GM12872 (cell line): Measurements from ENCODE around the gene PCSK9.

Experiments used
- TF ChIP-seq, protein P1 (sequence below): IDR thresholded peaks from 3 replicates; pipeline ENCODE4 v1.5.1; 2011; ENCODE audit warnings: low read depth, mild to moderate bottlenecking, low read length, moderate library complexity; ENCODE audit not compliant: insufficient read depth

PCSK9 gene

DNA sequence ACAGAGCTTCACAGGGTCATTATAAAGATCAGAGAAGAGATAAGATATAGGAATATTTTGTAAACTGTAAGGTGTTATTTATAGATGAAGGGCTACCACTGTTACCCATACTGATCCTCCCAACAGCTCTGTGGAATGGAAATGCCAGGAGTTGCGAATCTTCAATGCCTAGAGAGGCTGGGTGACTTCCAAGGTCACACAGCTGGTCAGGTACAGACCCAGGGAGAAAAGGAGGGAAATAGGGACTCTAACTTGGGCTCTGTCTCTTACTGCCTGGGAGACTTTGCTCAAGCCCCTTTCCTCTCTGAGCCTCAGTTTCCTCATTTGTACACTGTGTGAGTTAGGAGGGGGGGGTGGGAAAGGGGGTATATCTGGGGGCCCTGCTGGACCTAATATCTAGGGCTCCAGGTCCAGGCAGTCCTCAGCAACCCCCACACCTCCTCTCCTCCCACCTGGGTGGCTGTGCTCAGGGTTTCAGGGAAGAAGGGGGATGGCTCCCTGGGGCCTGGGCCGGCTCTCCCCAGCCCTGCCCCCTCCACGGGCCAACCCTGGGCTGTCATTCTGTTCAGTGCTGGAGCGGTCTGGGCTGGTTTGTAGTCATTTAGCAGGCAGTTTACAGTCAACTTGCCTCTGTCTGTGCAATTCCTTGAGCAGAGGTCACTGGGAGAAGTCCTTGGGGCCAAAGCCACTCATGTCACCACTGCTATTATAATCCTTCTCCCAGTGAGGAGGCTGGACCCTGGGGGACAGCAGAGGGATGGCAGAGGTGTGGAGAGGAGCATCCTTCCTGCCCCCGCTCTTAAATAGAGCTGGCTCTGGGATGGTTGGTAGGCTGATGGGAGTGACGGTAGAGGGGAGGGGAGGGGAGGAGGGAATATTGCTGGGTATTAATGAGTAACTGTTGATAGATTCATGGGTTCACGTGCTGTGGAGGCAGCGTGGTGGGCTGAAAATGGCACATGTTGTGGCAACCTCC lies 39.0 kb upstream of the PCSK9 start:
- TF ChIP-seq, protein P1, sequence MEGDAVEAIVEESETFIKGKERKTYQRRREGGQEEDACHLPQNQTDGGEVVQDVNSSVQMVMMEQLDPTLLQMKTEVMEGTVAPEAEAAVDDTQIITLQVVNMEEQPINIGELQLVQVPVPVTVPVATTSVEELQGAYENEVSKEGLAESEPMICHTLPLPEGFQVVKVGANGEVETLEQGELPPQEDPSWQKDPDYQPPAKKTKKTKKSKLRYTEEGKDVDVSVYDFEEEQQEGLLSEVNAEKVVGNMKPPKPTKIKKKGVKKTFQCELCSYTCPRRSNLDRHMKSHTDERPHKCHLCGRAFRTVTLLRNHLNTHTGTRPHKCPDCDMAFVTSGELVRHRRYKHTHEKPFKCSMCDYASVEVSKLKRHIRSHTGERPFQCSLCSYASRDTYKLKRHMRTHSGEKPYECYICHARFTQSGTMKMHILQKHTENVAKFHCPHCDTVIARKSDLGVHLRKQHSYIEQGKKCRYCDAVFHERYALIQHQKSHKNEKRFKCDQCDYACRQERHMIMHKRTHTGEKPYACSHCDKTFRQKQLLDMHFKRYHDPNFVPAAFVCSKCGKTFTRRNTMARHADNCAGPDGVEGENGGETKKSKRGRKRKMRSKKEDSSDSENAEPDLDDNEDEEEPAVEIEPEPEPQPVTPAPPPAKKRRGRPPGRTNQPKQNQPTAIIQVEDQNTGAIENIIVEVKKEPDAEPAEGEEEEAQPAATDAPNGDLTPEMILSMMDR: no peak

DNA sequence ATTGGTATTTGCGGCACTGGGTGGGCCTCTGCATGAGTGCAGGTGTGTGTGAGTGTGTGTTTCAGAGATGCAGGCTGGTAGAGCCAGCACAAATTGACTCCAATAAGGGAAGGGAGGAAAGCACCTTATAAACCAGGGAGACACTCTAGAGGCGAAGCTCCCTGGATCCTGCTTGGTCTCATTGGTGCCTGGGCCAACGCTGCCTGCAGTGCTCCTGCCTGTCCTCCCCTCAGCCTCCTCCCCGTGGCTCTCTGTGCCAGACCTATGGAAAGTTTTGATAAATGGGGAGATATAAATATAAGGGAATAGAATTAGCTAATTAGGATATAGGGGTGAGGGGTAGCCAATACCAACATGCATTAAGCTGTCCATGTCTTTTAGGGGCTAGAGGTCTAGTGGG lies 38.0 kb upstream of the PCSK9 start:
- TF ChIP-seq, protein P1: no peak

DNA sequence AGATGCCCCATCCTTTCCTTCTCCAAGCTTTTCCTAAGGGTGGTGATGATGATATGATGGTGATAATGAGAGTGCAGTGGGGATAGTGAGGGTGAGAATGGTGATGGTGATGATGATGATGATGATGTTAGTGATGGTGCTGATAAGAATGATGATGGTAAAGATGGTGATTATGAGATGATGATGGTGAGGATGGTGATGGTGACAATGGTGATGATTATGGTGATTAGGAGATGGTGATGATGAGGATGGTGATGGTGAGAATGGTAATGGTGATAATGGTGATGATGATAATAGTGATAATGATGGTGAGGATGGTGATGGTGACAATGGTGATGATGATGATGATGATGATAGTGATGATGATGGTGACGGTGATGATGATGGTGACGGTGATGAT lies 36.7 kb upstream of the PCSK9 start:
- TF ChIP-seq, protein P1: no peak

DNA sequence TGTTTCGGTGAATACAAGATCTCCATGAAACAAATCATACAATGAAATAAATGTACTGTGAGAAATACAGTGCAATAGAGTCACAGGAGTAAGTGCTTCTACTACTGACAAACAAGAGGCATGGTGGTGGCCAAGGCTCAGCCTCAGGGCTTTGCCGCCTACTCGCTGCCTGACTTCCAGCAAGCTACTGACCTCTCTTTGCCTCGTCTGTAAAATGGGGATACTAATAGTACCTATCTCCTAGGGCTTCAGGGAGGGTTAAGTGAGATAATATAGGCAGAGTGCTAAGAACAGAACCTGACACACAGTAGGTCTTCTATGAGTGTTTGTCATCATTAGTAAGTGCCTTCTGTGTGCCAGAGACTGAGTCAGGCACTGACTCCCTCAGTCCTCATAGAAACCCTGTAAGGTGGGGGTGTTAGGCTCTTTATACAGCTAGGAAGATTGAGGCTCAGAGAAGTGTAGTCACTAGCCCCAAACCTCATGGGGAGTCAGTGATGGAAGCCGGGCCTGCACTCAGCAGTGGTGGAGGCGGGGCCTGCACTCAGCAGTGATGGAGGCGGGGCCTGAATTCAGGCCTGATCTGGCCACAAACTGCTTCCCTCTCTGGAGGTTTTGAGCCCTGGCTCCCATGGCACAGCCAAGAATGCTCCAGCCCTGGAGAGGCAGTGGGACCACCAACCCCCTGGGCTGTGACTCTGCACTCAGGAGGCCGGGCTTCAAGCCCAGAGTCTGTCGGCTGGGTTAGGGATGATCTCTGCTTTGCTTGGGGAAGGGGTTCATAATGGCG lies 33.8 kb upstream of the PCSK9 start:
- TF ChIP-seq, protein P1: no peak

DNA sequence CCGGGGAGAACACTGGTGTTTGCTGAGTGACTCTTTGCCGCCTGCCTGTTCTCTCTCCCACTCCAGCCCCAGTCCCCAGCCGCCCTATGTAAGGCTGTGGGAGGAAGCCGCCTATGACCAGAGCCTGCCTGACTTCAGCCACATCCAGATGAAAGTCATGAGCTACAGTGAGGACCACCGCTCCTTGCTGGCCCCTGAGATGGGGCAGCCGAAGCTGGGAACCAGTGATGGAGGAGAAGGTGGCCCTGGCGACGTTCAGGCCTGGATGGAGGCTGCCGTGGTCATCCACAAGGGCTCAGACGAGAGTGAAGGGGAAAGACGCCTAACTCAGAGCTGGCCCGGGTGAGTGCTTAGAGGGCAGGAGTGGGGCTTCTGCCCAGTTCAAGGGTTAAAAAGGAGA lies 32.4 kb upstream of the PCSK9 start:
- TF ChIP-seq, protein P1: no peak

DNA sequence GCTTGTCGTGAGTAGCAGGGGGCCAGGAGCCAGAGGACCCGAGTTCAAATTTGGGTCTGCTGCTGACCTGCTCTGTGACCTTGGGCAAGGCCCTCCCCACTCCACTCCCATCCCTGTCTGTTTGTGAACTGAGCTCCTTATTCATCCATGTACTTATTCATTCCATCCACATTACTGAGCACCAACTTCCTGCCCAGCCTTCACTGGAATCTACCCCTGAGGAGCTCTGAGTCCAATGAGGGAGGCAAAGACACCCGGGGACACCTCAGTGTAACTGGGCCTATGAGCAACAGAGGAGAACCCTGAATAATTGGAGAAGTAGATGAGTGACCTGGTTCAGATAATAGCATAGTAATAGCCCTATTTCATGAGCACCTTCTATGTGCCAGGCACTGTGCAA lies 31.7 kb upstream of the PCSK9 start:
- TF ChIP-seq, protein P1: no peak

DNA sequence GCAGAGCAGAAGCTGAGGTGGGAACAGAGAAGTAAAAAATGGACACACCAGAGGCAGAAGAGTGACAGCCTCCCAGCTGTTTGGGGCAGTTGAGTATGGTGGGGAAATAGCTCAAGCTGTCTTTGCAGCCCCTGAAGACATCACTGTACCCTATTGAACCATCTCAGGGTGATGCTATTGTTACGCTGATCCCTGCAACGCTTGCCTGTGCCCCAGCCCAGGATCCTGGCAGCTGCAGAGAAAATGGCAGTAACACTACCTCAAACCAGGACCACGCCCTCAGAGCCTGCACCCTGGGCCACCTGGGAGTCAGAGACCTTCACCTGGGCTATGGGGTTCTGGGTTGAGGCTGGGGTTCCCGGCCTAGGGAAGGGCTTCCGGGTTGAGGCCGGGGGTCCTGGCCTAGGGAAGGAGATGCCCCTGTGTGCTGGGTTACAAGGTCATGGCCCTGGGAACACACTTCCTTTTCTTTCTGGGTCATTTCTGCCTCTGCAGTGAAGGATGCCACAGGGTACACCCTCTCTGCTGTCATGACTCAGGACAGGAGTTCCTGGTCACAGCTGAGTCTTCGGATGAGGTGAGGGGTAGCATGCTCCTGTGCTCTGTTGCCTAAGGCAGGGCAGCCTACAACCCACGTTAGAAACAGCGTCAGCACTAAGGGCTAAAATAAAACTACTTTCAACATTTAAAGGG lies 29.0 kb upstream of the PCSK9 start:
- TF ChIP-seq, protein P1: no peak
